GM18909 (cell line): ENCODE results near the gene ZNF286A.
"Not testable (repeated sequence)": the region's sequence is repeated elsewhere in the genome, so short reads cannot be mapped to it uniquely, and the experiment has no call there.

Source experiments
- ATAC-seq: cut with Tn5 transposase; IDR thresholded peaks from one replicate; pipeline ENCODE4 v1.9.1; 2021; ENCODE audit warnings: mild to moderate bottlenecking; ENCODE audit not compliant: unreplicated experiment, poor library complexity

ZNF286A gene

DNA sequence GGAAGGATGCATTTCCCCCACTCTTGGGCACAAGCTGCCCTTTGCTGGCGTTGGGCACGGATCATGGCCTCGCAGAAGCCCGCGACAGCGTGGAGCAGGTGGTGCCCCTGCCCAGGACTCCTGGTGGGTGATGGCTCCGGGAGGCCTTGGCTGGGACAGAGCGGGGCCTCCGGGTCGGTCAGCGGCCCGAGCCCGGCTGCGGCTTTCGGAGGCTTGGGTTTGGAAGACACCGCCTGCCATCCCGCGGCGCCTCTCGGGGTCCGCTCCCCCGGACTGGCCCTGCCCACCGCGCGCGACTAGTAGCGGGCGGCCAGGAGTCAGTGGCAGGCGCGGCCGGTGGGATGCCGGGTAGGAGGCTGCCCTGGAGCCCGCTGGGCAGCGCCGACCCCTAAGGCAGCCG is 49.9 kb downstream of the ZNF286A start:
- ATAC-seq: not testable (repeated sequence)

DNA sequence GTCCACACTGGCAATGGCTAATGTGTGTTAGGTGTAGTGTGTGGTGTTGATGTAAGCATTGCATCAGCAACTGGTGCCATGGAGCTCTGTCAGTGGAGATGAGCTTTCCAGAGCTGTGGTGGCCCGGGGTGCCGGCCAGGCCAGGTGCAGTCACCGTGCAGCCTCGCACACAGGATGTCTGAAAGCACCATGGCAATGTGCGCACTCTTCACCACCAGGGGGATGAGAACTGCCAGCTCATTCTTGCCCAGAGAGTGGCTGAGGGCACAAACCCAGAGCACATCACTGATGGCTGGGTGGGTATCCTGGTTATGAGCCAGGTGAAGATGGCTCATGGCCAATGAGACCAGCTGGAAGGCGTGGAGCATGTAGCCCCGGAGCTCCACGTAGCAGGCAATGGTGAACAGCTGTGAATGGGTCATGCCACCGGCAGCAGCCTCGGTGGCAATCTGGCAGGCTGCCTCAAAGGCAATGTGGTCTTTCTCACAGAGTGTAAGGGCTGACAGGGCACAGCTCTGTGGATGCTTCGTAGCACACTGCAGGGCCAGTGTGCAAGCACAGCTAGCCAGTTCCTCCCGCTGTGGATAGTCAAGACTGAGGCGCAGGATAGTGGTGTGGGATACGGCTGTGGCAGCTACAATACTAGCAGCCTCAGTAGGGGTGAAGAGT is 69.4 kb downstream of the ZNF286A start:
- ATAC-seq: not testable (repeated sequence)
